HG03378 (cell line): ENCODE measurements around the gene NEMP2.

Experiments used
- ATAC-seq: cut with Tn5 transposase; IDR thresholded peaks from one replicate; pipeline ENCODE4 v1.9.1; 2021; ENCODE audit warnings: mild to moderate bottlenecking, moderate library complexity; ENCODE audit not compliant: unreplicated experiment

NEMP2 gene

DNA sequence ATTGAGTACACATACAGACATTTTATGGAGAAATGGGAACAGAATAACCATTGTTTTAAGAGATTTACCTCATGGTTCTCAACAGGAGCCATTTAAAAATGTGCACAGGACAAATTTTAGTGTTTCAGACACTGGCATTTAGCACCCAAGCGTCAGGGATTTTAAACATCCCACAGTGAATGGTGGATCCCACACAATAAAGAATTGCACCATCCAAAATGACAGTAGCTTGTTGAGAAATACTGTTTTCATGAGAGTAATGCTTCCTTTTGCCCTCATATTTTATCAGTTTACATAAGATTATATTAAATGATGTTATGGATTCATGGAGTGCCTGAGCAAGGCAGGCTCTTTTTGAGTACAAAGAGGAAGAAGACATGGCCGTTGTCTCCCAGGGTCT is 72.3 kb downstream of the NEMP2 start:
- no peak for ATAC-seq

DNA sequence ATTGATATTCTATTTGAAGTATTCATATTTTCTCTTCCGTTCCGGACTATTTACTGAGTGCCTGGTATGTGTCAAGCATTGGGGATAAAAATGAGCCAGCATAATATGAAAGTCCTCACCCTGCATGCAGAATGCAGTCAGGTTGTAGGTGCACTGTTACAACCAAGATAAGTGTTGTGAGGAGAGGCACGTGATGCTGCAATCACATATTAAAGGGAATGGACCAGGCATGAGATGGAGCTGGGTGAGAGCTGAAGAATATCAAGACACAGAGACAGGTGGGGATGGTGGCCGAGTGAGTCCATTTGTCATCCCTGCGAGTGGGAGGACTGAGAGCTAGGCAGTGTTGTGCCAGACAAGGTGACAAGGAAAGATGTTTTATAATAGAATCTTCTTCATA is 74.0 kb downstream of the NEMP2 start:
- ATAC-seq, result no peak

- ATAC-seq, result no peak
These were observed 74.6 kb downstream of the NEMP2 start for GRCh38 chr2:190459881-190460280.

GRCh38 chr2:190458352-190459107 is 76.0 kb downstream of the NEMP2 start:
- no peak for ATAC-seq

DNA sequence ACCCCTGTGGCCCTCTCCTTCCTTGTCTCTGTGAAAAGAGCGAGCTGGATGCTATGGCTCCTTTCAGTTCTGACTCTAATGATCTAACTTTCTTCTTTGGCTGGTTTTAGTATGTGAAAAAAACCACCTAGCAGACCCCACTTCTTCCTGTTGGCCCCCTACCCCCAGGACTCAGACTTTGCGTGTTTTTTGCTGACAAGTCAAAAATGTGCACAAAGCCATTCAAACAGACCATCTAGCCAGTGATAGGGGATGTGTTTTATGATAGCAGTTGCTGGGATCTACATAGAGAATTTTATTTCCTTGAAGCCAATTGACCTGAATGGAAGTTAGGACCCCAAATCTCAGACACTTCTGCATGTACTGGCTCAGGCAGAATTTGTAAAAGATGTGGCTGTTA is 77.3 kb downstream of the NEMP2 start:
- ATAC-seq, result no peak

DNA sequence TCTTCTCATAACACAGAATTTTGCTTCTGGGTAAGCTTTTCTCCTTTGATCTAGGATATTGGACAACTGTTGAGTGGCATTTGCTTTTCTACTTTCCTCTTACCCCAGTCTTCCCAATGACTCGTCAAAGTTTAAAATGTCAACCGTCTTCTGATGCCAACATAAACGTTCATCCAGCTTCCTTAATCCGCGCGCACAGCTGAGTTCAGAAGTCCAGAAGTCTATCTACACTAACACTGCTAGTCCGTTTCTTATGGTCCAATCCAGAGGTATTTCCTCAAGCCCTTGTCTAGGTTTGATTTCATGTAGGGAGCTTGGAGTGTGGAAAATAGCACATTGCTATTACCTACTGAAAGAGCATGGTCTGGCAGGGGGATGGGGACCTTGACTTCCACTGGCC is 77.7 kb downstream of the NEMP2 start:
- ATAC-seq, result no peak

GRCh38 chr2:190455358-190456095 is 79.0 kb downstream of the NEMP2 start:
- ATAC-seq, result no peak

- no peak for ATAC-seq
These were observed 79.7 kb downstream of the NEMP2 start for GRCh38 chr2:190454795-190455194.
